Ureter (tissue), 1 donor: ENCODE measurements around the gene ARPC2. TPM values are rescaled to one million over a fixed set of nuclear protein-coding genes. Genes with fewer than 3 reads are reported as not detected.
"Not testable (repeated sequence)": the region's sequence is repeated elsewhere in the genome, so short reads cannot be mapped to it uniquely, and the experiment has no call there.

Experiments used
- DNase-seq: peaks from one replicate; pipeline ENCODE4 v3.0.0-alpha.2; 2020; ENCODE audit warnings: low spot score
- total RNA-seq: library from RNA; stranded (reverse); gene quantifications from one replicate; pipeline ENCODE4 v1.2.4, GENCODE V29; 2023
- donor health status: DM: yes; HTN: yes; CAD: no.

ARPC2 gene
- 520 TPM for total RNA-seq

DNA sequence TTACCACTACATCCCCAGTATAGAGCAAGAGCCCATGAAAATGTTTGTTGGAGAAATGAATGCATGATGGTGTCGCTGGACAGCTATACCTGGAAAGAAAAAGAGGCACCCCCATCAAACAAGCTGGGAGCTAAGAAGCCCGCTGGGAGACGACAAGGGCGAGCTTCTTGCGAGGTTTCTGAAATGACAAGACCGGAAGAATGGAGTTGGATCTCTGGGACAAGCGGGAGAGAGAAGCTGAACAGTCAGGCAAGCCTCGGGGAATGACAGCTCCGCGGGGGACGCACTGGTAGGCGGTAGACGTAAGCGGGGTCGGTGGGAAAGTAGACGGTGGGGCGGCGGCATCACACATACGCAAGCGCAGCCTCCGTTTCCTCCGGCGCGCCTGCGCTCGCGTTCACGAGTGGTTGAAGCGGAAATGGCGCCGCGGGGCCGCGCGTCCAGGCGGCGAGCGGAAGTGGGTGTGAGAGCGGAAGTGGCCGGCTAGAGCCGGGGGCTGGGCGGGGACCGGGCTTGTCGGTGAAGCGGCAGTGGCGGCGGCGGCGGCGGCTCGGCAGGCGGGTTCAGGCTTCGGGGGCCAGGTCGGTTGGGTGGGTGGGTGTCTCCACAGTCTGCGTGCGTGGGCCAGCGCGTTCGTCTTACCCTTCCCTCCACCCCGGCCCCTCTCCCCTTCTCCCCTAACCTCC, at the start of gene ARPC2:
Gene ARPC2, plus strand, starts transcription at position 516 of the 686 bp plus-strand sequence. CDS start 282 bp downstream, outside the sequence.
- DNase-seq = peak; percentile 96

DNA sequence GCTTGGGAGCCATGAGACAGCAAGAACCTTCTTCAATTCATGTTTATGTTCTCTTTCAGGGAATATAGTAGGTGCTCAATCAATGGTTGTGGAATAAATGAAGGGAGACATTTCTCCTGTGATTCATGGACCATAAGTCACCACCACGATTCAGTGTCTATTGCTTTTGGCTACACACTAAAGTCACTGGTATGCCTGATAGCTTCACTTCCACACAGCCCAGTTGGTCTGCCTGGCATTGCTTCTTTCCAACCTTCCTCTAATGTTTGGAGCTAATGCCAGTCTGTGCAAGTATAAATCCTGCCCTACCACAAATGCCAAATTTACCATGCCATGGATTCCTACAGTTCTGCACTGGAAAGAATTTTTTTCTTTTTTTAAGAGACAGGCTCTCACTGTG, 49.0 kb upstream of the ARPC2 start:
- DNase-seq = no peak

DNA sequence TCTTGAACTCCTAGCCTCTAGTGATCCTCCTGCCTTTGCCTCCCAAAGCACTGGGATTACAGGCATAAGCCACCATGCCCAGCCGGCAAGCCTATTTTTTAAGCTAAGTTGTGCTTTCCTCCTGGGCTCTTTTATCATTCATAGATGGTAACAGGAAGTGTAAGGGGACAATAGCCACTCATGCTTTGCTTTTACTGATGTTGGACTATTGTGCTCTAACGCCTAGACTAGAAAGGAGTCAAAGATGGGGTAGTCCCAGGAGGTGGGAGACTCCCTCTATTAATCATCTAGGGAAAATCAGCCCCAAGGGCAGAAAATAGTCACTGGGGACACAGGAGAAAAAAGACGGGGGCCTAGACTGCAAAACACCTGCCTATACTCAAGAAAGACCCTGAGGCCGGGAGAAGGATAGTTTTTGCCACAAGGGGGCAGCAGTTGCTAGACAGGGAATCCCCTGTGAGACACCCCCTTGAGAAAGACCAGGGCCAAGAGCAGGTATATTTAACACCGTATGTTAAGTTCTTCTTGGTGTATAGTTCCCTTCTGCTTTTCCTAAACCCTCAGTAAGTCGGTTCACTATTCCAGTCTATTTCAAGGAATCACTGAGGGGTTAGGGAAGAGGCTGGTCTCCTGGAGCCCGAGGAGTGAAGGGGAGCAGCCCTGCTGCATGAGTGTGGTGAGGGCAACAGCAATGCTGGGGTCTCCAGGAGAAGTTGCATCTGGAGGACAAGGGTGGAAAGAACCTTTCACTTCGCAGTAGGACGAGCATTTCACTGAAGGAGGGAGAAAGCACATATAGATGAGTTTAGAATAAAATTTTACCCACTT, 48.1 kb upstream of the ARPC2 start:
- peak; percentile 53 for DNase-seq

DNA sequence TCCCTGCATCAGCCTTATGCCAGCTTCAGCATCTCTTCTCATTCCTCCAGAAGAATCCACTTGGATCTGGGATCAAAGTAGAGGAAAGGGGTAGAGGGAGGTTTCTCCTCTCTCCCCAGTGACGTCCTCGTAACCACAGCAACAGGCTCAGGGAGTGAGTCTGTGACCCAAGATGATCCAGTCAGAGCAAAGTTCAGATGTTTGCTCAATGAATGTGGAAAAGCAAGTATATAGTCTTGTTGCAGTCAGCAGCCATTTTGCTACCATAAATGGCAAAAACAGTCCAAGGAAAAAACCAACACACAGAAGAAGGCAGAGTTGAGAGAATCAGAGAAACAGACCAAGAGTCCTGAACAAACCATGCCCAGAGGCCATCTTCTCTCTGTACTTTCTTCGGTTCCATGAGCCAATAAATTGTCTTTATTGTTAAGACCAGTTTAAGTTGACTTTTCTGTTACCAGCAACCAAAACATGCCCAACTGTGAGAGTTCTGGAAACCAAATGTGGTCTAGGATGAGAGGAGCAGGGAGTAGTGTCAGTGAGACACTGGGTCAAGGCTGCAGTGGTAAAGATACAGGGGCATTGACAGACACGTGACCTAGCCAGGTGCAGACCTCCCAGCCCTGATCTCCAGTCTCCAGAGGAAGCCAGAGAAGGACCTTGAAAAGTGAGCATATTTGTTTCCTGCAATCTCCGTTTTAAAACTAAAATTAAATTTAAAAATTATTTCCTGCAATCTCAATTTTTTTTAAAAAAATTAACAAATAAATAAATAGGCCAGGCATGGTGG, 47.0 kb upstream of the ARPC2 start:
- no peak for DNase-seq

DNA sequence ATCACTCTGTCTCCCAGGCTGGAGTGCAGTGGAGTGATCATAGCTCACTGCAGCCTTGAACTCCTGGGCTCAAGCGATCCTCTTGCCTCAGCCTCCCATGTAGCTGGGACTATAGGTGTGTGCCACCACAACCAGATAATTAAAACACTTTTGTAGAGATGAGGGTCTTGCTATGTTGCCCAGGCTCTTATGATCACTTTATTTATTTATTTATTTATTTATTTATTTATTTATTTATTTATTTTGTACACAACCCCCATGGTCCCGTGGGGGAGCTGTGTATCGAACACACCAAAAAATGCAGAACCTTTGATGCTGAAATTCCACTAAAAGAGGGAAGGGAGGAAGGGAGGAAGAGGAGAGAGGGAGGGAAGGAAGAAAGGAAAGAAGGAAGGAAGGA, 45.2 kb upstream of the ARPC2 start:
- not testable (repeated sequence) for DNase-seq

DNA sequence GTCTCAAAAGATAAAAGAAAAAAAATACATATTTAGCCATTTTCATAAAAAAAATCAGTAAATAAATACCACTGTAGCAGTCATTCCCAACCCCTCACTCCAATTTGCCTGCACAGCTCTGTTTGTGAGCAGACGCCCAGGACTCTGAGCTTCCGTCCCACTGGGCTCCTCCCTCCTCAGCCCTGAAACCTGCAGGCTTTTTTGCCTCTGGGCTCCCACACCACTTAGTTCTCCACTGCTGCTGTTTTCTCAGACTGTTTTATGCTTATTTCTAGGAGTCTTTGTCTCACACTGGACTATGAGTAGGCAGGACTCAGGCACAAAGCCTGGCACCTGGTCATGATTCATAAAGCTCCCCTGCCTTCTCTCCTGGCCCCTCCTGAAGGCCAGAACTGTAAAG, 44.1 kb upstream of the ARPC2 start:
- DNase-seq = no peak

DNA sequence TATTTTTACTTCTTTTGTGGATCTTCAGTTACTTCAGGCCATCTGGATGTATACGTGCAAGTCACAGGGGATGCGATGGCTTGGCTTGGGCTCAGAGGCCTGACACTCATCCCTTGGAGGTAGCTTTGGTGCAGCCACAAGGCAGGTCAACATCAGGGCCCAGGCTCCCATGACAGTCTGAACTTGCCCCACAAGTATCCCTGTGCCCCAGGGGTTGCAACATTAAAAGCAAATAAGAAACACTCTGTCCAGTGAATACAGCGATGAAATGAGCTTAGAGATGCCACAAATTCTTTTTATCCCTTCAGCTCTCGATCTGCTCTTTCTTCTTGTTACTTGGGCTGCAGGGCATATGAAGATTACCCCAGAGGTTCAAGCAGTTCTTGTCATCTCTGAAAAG, 37.2 kb upstream of the ARPC2 start:
- no peak for DNase-seq

DNA sequence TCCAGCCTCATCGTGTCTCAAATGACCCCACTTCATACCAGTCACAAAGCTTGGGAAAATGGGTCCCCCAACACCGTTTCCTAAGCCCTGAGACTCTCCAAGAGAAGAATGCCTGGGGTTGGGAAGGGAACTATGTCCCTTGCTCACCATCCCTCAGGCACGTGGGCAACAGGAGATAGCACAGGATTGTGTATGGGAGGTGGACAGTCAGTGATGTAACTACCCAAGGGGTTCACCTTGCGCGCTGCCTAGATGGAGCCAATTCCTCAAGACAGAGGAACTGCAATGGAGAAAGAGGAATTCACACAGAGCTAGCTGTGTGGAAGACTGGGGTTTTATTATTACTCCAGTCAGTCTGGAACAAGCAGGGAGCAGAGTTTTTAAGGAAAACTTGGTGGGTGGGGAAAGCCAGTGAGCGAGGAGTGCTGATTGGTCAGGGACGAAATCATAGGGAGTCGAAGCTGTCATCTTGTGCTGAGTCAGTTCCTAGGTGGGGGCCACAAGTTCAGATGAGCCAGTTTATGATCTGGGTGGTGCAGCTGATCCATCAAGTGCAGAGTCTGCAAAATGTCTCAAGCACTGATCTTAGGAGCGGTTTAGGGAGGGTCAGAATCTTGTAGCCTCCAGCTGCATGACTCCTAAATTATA, 36.4 kb upstream of the ARPC2 start:
- DNase-seq = no peak

DNA sequence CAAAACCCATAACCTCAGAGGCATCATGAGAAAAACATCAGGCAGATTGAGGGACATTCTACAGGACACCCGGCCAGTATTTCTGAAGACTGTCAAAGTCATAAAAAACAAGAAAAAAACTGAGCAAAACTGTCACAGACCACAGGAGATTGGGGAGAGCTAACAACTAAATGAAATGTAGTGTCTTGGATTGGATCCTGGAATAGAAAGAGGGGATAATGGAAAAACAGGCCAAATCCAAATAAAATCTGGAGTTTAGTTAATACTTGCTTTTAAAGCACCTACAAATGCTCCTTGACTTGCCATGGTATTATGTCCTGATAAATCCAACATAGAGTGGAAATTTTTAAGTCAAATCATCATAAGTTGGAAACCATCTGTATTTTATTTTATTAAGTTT, 32.7 kb upstream of the ARPC2 start:
- DNase-seq = no peak

DNA sequence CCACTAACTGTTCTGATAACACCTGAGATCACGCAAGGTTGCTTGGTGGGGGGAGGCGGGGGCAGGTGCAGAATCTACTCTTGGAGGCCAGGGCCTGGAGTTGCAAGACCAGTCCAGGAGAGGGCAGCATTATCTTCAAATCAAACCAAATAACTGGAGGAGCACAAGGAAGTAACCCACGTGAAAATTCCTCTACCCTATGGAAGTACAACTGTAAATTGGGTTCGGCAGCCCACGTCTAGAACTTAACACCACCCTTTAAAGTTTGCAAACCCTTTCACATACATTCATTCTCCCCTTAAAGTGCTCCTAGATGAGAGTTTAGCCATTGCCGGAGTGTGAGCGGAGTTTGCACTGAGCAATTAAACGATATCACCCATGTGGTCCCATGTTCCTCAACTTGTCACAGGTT, 30.6 kb upstream of the ARPC2 start:
- peak; percentile 73 for DNase-seq

DNA sequence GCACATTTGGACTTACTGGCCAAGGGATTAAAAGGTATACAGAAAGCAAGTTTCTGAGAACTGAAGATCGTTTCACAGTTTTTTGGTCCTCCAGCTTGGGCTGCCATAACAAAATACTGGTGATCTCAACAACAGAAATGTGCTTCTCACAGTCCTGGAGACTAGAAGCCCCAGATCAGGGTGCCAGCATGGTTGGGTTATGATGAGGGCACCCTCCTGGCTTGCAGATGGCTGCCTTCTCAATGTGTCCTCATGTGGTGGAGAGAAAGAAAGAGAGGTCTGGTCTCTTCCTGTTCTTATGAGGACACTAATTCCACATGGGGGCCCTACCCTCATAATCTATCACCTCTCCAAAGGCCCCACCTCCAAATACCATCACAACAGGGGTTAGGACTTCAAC, 30.1 kb upstream of the ARPC2 start:
- no peak for DNase-seq

DNA sequence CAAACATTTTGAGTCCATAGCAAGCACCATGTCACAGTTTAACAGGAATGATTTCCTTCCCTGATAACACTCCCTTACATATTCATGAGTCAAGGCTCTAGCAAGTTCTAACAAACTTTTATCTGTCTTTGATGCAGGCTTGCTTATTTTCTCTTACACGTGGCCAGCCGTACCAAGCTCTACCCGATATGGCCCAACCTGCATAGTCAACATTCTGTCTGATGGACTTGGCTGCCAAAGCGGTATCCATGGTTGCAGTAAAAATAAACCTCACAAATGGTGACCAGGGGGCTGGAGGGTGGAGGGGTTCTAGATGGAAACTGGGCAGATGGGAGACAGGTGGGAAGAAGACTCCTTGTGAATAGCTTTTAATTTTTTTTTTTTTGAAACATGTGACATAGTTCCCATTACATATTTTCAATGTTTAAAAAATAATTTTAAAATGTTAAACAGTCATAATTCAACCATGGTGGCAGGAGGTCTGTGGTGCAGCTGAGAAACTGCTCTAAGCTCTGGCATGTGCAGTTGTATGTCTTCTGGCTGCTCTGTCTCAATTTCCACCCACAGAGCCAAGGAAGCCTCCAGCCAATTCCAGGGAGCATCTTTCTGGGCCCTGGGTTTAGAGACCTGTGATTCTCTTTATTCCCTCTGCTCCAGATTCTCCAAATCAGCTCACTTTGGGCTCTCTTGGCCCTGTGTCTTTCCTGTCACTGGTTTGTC, 29.5 kb upstream of the ARPC2 start:
- peak; percentile 59 for DNase-seq

DNA sequence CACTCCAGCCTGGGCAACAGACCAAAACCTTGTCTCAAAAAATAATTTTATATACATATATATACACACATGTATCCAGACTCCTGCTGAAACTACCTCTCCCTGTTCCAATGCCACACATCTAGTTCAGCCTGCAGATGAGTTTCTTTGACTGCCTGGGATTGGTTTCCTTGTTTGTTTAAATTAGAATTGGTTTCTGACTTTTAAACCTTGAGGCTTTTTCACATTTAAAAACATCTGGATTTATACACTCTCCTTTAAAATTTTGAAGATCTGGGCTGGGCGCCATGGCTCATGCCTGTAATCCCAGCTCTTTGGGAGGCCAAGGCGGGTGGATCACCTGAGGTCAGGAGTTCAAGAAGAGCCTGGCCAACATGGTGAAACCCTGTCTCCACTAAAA, 28.5 kb upstream of the ARPC2 start:
- no peak for DNase-seq

DNA sequence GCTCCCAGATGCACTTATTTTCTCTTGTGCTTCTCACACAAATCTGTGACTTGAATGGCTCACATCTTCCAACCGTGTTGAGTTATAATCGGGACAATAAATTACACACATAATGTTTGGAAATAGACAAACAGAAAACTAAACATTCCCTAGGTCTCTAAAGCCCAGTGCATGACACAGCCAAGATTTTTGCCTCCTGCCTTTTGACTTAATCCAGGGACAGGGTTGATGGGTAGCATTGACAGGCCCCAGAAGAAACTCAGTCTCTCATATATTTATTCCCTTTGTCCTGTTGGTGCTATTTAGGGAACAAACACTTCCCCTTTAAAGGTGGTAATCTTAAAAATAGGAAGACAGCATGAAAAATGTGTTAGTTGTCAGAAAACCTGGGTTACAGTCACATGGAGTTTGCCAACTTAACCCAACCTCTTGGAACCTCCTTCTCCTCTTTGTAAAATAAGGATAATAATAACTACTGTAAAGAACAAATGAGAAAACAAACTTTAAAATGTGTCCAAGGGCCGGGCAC, 24.0 kb upstream of the ARPC2 start:
- no peak for DNase-seq

DNA sequence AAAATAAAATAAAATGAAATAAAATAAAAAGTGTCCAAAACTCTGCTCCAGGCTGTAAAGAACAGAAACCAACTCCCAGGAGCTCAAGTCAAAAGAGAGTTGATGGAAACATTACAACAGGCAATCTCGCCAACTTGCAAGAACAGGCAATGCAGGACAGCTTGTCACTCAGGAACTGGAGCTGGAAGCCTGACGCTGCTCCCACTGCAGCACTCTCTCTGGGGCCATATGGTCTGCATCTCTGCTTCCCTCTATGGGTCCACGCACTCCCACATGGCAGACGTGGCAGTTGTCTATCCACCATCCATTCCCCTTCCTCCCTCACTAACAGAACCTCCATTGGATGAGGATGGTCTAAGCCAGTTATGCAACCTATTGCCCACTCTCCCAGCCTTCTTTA, 23.3 kb upstream of the ARPC2 start:
- no peak for DNase-seq

DNA sequence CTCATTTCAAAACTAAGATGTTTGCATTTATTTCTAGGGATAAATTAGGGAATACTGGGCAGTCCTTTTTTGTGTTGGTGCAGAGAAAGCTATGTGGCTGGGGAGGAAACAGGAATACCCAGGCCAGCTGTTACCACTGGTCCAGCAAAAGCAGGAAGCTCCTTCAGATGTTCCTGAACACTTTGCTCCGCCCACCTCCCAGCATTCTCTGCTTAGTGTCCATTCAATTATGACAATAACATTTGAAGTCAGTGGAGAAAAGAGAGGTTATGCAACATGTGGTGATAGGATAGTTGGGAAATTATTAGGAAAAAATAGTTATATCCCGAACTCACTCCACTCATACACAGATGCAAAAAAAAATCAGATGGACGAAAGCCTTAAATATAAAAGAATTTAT, 22.1 kb upstream of the ARPC2 start:
- no peak for DNase-seq

DNA sequence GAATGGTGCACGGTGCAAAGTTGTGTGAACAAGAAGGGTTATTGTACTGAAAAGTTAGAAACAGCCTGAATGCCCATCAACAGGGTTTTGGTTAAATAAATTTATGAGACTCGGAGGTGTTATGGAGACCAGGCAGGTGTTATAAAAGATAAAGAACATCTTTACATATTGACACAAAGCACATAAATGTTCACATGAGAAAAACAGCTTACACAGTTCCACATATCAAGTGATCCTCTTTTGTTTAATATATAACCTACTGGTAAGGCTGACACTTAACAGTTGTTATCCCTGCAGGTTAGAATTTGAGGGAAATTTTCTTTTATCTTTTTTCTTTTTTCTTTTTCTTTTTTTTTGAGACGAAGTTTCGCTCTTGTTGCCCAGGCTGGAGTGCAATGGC, 20.0 kb upstream of the ARPC2 start:
- DNase-seq = no peak

DNA sequence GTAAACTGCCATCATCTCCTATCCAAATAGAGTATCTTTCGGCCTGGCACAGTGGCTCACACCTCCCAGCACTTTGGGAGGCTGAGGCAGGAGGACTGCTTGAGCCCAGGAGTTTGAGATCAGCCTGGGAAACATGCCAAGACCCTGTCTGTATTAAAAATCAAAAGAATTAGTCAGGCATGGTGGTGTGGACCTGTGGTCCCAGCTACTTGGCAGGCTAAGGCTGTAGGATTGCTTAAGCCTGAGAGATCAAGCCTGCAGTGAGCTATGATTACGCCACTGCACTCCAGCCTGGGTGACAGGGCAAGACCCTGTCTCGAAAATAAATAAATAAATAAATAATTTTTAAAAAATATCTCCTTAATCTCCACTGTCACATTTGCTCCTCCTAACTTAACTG, 14.7 kb upstream of the ARPC2 start:
- DNase-seq = no peak

DNA sequence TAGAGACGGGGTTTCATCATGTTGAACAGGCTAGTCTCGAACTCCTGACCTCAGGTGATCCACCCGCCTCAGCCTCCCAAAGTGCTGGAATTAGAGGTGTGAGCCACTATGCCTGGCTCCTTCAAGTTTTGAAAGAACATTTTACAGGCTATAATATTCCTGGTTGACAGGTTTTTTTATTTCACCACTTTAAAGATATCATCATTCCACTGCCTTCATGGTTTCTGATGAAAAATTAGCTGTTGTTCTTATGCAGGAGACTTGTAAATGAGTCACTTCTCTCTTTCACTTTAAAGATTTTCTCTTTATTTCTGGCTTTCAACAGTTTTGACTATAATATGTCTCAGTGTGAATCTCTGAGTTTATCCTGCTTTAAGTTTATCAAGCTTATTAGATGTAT, 7.9 kb upstream of the ARPC2 start:
- DNase-seq = no peak

DNA sequence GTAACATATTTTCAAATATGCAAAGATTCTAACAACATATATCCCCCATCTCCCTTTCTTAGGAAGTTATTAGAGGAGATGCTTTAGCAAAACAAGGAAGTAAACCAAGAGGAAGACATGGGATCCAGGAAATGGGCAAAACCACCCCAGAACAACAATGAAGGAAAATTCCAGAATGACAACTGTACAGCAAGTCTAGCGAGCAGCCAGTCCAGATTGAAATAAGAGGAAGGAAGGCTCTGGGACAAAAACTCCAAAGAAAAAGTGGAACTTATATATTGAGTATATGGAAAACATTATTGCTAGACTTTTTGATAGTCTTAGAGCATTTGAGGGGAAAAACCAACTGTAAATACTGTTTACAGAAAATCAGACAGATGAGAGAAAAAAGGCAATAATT, 2.9 kb upstream of the ARPC2 start:
- DNase-seq = no peak

DNA sequence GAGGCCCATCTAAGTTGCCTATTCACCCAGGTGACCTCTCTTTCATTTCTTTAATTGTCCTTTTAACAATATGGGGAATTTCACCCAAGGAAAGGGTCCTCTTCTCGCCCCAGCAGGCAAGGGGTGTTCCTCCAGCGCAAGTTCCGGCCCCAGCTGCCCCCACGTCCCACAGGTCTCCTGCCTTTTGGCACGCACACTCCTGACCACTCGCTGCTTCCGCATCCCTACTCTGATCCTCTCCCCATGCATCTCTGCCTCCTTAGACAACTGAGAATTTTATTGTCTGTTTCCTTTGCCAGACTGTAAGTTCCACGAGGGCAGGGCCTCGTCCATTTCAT, 684 bp upstream of the ARPC2 start:
- DNase-seq = no peak
